Spleen (tissue), 11 donors: Measurements from ENCODE around the gene CEP95. TPM values are rescaled to one million over a fixed set of nuclear protein-coding genes. Genes with fewer than 3 reads are reported as not detected.

ENCODE experiments used
- DNase-seq: peaks from one replicate; pipeline ENCODE4 v3.0.0-alpha.2; 2020
- H3K27ac ChIP-seq, 8 donors: fragments of 200-600 bp; sonication (generic) in 7 of 8; 1 replicate in 4 of 8; 2 replicates in 4 of 8; pipeline versions ENCODE4 v1.5.0 to v1.8.0; 2016 to 2021; ENCODE audit warnings: inconsistent platforms in 4 of 8, mild to moderate bottlenecking in 4 of 8, moderate library complexity in 1 of 8
- H3K27me3 ChIP-seq, 7 donors: fragments of 200-600 bp; sonication (generic) in 6 of 7; replicated peaks in 1 of 7; 1 replicate in 4 of 7; 2 replicates in 3 of 7; pipeline versions ENCODE4 v1.5.0 to v1.8.0; 2016 to 2021; ENCODE audit warnings: inconsistent platforms in 3 of 7, mild to moderate bottlenecking in 1 of 7
- H3K36me3 ChIP-seq, 6 donors: fragments of 200-600 bp; sonication (generic) in 5 of 6; 1 replicate in 4 of 6; 2 replicates in 2 of 6; pipeline versions ENCODE4 v1.5.0 to v1.8.0; 2016 to 2021; ENCODE audit warnings: inconsistent platforms in 2 of 6
- H3K4me1 ChIP-seq, 6 donors: fragments of 200-600 bp; sonication (generic) in 5 of 6; 1 replicate in 3 of 6; 2 replicates in 3 of 6; pipeline versions ENCODE4 v1.5.0 to v1.8.0; 2016 to 2021; ENCODE audit warnings: inconsistent platforms in 3 of 6
- H3K4me3 ChIP-seq, 8 donors: fragments of 200-600 bp; sonication (generic) in 7 of 8; 1 replicate in 4 of 8; 2 replicates in 4 of 8; pipeline versions ENCODE4 v1.5.0 to v1.8.0; 2016 to 2021; ENCODE audit warnings: inconsistent platforms in 4 of 8, mild to moderate bottlenecking in 4 of 8, moderate library complexity in 2 of 8
- H3K9me3 ChIP-seq, 8 donors: fragments of 200-600 bp; sonication (generic) in 7 of 8; 1 replicate in 4 of 8; 2 replicates in 4 of 8; pipeline versions ENCODE4 v1.5.0 to v1.8.0; 2016 to 2021; ENCODE audit warnings: inconsistent platforms in 4 of 8
- POLR2A ChIP-seq, 3 donors: fragments of 450-650 bp; IDR thresholded peaks; one replicate each; pipeline ENCODE4 v1.5.1; 2017; ENCODE audit warnings: antibody characterized with exemption in 3 of 3, mild to moderate bottlenecking in 1 of 3
- POLR2AphosphoS5 ChIP-seq, 3 donors: sonication (generic); formaldehyde crosslinking; IDR thresholded peaks; one replicate each; pipeline ENCODE4 v1.5.1; 2017; ENCODE audit warnings: antibody characterized with exemption in 3 of 3
- WGBS, 5 donors: extraction: QIAGEN DNeasy Blood & Tissue Kit in 3 of 5; methylation state at CpG; one replicate each; pipeline versions ENCODE4 v1.1.5 to v1.1.7; 2013 to 2018; 5-methylcytosine and 5-hydroxymethylcytosine counted together
- intact Hi-C: fragments of 100-400 bp; cut with DNase I; formaldehyde crosslinking; loops from one replicate; pipeline ENCODE4 v1.15.0; 2023; ENCODE audit warnings: low total_unique reads
- polyA plus RNA-seq, 3 donors: library from polyadenylated mRNA; stranded (reverse); fragments of 200-250 nt; gene quantifications; one replicate each; pipeline ENCODE4 v1.2.1, GENCODE V29; 2013
- total RNA-seq, 7 donors: library from RNA; depleted of rRNA in 3 of 7; stranded (reverse); fragments of >200 nt in 3 of 7; fragmentation: NEBNext Ultra II Directional in 4 of 7; extraction: Animal tissue kit (Norgen Biotek cat#: 25700) in 4 of 7; gene quantifications; one replicate each; pipeline versions ENCODE4 v1.1.0 to v1.2.1, GENCODE V29; 2016 to 2021
- TF ChIP-seq, protein P1 (sequence below), 11 experiments: fragments of 200-600 bp in 7 of 11; fragments of 450-650 bp in 4 of 11; sonication (generic) in 4 of 11; IDR thresholded peaks in 8 of 11; conservative IDR thresholded peaks in 3 of 11; 1 replicate in 7 of 11; 2 replicates in 4 of 11; pipeline versions ENCODE4 v1.4.0 to v1.8.0; 2016 to 2021; ENCODE audit warnings: antibody characterized with exemption in 11 of 11, inconsistent platforms in 4 of 11, mild to moderate bottlenecking in 1 of 11
- donor health status: healthy with polysubstance abuse.
- donor health status: DM: no; HTN: no; CAD: no; lungs with moderate emphysema.
- donor health status: DM: no; HTN: no; CAD: no.
- donor health status: Bipolar disorder and iron deficiency.
- donor health status: healthy.
- donor health status: DM: no; HTN: no; CAD: no.
- donor health status: DM: yes; HTN: yes; CAD: no.

CEP95 gene
- total and polyA plus RNA-seq, 10 donors = 33.5 to 83.9 (median 53.5) TPM

DNA sequence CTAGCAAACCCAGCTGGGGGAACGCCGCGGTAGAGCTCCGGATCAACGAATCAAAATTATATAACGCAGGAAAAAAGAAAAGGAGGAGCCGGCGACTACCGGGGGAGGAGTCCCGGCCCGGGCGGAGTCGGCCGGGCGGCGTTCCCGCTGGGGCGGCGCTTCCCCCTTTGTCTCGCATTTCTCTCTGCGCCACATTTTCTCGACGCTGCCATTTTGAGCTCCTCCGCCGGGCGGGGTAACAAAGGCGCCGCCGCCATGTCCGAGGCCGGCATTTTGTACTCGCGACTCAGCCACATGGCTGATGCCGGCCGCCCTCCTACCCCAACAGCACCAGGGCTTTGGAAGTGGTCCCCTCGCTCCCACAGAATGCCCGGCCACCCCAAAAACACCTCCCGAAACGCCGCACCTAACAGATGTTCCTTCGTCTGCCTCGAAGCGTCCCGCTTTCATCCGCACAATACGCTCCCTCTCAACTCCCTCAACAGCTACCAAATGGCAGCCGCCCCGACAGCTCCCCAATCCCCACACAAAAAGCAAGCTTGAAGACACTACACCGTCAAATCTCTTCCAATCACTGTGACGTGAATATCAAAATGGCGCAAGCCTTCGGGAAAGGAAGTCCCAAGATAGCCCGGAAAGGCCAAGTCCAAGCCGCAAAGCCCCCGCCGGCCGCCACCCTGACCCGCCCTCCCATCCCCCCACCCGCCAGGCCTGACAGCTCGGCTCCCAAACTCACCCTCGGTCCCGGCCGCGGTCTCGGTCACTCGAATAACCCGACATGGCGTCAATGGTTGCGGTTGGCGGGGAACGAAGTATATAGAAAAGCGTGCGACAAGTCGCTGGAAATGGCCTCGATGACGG, 1.2 kb upstream of the CEP95 start:
- Histone ChIP-seq H3K4me1 (peaks cover 49 to 77% (median 71%) of the 10 kb centered on the region in 6 donors), H3K36me3 (peaks cover 9 to 63% (median 57%) of the 10 kb centered on the region in 6 donors), H3K27ac (peak overlapping the region; percentile 99 to 100 (median 100)), H3K9me3 (no peaks in the 10 kb centered on the region), H3K4me3 (peak overlapping the region; percentile 70 to 96 (median 86)), H3K27me3 (no peaks in the 10 kb centered on the region)
- TF ChIP-seq, protein P1, sequence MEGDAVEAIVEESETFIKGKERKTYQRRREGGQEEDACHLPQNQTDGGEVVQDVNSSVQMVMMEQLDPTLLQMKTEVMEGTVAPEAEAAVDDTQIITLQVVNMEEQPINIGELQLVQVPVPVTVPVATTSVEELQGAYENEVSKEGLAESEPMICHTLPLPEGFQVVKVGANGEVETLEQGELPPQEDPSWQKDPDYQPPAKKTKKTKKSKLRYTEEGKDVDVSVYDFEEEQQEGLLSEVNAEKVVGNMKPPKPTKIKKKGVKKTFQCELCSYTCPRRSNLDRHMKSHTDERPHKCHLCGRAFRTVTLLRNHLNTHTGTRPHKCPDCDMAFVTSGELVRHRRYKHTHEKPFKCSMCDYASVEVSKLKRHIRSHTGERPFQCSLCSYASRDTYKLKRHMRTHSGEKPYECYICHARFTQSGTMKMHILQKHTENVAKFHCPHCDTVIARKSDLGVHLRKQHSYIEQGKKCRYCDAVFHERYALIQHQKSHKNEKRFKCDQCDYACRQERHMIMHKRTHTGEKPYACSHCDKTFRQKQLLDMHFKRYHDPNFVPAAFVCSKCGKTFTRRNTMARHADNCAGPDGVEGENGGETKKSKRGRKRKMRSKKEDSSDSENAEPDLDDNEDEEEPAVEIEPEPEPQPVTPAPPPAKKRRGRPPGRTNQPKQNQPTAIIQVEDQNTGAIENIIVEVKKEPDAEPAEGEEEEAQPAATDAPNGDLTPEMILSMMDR (IDR thresholded peaks at IDR 0.05 in 8 of 11, conservative IDR thresholded peaks at IDR 0.05 in 3 of 11) = peak in 5 of 11 experiments; percentile 8 to 35 (median 18)
- TF ChIP-seq POLR2AphosphoS5 (IDR thresholded peaks at IDR 0.05) (peak; percentile 86 to 93 (median 91)), POLR2A (IDR thresholded peaks at IDR 0.05) (peak in 1 of 3 donors; percentile 54)
- intact Hi-C loops = no loop called here
- peak; percentile 97 for DNase-seq
- 0 to 1% (median 0%) methylated on average over 67 to 76 of the region's 76 CpGs for WGBS, 5 donors

DNA sequence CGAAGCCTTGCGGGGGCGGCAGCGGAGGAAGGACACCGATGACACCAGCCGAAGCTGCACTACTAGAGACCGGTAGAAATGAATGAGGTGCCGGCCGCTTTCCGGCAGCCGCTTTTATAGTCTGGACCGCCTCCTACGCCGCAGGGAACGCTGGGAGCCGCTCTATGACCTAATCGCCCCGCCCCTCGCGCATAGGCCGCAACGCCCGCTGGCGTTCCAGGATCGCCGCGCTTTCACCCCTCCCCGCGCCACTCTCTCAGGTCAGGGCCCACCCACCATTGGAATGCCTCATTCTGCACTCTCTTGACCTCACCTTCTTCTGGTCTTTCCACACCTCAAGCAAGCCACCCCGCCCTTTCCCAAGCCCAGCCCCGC, 589 bp upstream of the CEP95 start, which contains the start of gene DDX5:
DDX5 (minus strand) TSS at position 89 of the 375 bp plus-strand sequence. CDS start 170 bp downstream, outside the sequence.
- peaks cover 9 to 63% (median 57%) of the 10 kb centered on the region in 6 donors for H3K36me3 ChIP-seq
- DNase-seq = peak; percentile 98
- TF ChIP-seq POLR2AphosphoS5 (IDR thresholded peaks at IDR 0.05) = peak; percentile 97 to 100 (median 99)
- TF ChIP-seq POLR2A (IDR thresholded peaks at IDR 0.05) = peak; percentile 95 to 98 (median 97)
- TF ChIP-seq, protein P1 (IDR thresholded peaks at IDR 0.05 in 8 of 11, conservative IDR thresholded peaks at IDR 0.05 in 3 of 11) = peak in 1 of 11 experiments; percentile 19
- peak within 1 kb of the TSS; percentile 99 to 100 (median 100) for H3K27ac ChIP-seq
- intact Hi-C loops = no loop called here
- H3K9me3 ChIP-seq = no peaks in the 10 kb centered on the region
- peak within 1 kb of the TSS; percentile 70 to 96 (median 86) for H3K4me3 ChIP-seq
- 0 to 1% (median 0%) methylated on average over 29 to 31 of the region's 31 CpGs for WGBS, 5 donors
- H3K4me1 ChIP-seq = peaks cover 47 to 73% (median 65%) of the 10 kb centered on the region in 6 donors
- H3K27me3 ChIP-seq = no peaks in the 10 kb centered on the region

DNA sequence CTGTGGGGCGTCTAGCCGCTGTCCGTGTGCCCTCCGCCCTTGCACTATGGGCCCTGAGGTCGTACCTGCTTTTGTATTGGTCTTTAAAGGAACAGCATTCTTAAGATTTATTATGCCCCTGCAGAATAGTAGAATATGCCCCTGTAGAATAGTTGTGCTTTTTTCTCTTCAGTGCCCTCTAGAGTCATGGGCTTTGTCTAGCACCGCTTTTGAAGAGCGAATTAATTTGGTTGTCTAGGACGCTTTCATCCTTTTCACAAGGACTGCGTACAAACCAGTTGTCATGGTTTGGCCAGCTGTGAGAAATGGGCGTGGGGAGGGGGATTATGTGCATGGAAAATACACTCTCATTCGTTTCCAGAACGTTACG, 621 bp downstream of the CEP95 start:
- TF ChIP-seq POLR2A (IDR thresholded peaks at IDR 0.05) (peak in 1 of 3 donors; percentile 17), POLR2AphosphoS5 (IDR thresholded peaks at IDR 0.05) (no peak)
- TF ChIP-seq, protein P1 (IDR thresholded peaks at IDR 0.05 in 8 of 11, conservative IDR thresholded peaks at IDR 0.05 in 3 of 11) = peak in 8 of 11 experiments; percentile 4 to 57 (median 40)
- Histone ChIP-seq H3K4me1 (peaks cover 40 to 68% (median 53%) of the 10 kb centered on the region in 6 donors), H3K27me3 (no peaks in the 10 kb centered on the region), H3K9me3 (no peaks in the 10 kb centered on the region), H3K27ac (peak overlapping the region; percentile 99 to 100 (median 100)), H3K4me3 (peak overlapping the region; percentile 70 to 96 (median 86)), H3K36me3 (peaks cover 7 to 63% (median 56%) of the 10 kb centered on the region in 6 donors)
- no peak for DNase-seq
- intact Hi-C loops = no loop called here
- 0 to 1% (median 0%) methylated on average over 13 of the region's 13 CpGs for WGBS, 5 donors

DNA sequence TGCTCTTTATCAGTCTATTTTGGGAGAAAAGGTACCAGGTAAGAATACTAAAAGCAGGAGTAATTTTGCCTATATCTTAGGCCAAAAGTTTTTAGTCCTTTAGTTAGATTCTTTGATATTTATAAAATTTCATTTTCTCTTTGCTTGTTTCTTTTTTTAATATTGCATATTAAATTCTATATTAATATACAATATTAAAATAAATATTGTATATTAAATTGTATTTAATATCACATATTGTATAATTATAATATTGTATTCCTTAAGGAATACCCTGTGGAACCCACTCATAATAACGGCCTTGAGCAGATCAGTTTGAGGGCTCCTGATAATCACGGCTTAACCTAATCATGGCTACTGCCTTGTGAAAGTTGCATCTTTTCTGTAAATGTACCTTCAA, 1.9 kb downstream of the CEP95 start:
- DNase-seq = no peak
- peaks cover 28 to 55% (median 40%) of the 10 kb centered on the region in 6 donors for H3K4me1 ChIP-seq
- peak overlapping the region in 1 of 8 donors; percentile 87 for H3K4me3 ChIP-seq
- intact Hi-C loops = no loop called here
- H3K9me3 ChIP-seq = no peaks in the 10 kb centered on the region
- WGBS, 5 donors = 84 to 98% (median 93%) methylated on average over 2 of the region's 2 CpGs
- no peaks in the 10 kb centered on the region for H3K27me3 ChIP-seq
- peaks cover 3 to 63% (median 52%) of the 10 kb centered on the region in 6 donors for H3K36me3 ChIP-seq
- no peak overlapping the region for H3K27ac ChIP-seq
- TF ChIP-seq POLR2AphosphoS5 (IDR thresholded peaks at IDR 0.05) (no peak), POLR2A (IDR thresholded peaks at IDR 0.05) (no peak)
- TF ChIP-seq, protein P1 (IDR thresholded peaks at IDR 0.05 in 8 of 11, conservative IDR thresholded peaks at IDR 0.05 in 3 of 11) = no peak
